NCI-H774 (cell line): ENCODE measurements around the gene SGO1.
A peak's percentile ranks its signal among the peaks of the same experiment; 100 is the strongest.

Experiments used
- DNase-seq: peaks from one replicate; lab custom pipeline; 2025; lab: John Stamatoyannopoulos, UW

Gene SGO1

DNA sequence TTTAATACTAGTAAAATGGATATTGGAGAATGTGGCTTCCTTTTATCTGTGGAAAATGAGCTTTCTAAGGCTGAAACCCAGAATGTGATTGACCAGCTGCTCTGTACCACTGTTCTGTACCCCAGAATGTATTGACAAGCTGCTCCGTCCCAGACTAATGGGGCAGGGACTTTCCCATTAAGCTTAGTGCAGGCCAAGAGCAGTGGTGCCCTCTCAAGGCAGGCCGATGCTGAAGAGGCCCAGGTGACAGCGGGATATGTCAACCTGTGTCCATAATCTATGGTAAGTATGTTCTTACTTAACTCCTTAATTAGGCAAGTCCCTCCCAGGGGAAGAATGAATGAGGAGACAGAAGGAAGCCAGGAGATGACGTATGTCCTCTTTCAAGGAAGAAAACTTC lies 31.1 kb downstream of the SGO1 start:
- DNase-seq: no peak

- DNase-seq: no peak
These were observed 31.9 kb downstream of the SGO1 start for GRCh38 chr3:20154078-20154477.

DNA sequence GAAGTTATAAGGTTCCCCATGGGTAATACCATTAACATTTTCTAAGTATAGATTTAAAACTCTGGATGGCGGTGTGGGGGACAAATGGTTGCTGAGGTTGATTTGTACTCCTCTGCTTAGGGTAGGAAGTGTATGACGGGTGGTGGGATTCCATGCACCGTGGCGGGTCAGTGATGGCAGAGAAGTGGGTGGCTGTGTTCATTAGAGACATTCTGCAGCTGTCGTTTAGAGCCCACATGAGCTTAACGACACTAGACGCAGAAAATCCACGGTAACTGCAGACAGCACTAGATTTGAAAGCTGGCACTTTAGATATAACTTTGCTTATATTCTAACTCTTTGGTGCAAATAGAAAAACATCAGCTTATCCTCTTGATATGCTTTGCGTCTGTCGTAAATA lies 37.5 kb downstream of the SGO1 start:
- no peak for DNase-seq

- no peak for DNase-seq
These were observed 38.6 kb downstream of the SGO1 start for GRCh38 chr3:20147361-20147760.

GRCh38 chr3:20146301-20146700 lies 39.7 kb downstream of the SGO1 start:
- no peak for DNase-seq

- no peak for DNase-seq
These were observed 40.1 kb downstream of the SGO1 start for GRCh38 chr3:20145874-20146273.

GRCh38 chr3:20143519-20143918 lies 42.5 kb downstream of the SGO1 start:
- DNase-seq: no peak

DNA sequence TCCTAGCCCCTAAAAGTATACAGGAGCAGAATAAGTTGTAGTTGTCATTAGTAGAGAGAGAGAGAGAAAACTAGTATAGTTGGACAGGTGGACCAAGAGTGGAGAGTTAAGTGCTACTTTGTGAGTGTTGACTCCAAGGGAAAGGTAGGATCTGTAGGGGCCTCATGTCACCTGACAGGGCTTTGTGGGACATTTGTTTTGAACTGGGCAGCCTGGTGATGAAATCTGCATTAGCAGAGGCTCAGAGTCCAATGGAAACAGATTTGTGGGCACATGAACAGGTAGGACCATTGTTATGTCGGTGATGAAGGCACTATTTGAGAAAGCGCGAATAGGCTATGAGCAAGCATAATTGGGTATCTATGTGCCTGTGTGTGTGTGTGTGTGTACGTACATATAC lies 43.5 kb downstream of the SGO1 start:
- DNase-seq: no peak

DNA sequence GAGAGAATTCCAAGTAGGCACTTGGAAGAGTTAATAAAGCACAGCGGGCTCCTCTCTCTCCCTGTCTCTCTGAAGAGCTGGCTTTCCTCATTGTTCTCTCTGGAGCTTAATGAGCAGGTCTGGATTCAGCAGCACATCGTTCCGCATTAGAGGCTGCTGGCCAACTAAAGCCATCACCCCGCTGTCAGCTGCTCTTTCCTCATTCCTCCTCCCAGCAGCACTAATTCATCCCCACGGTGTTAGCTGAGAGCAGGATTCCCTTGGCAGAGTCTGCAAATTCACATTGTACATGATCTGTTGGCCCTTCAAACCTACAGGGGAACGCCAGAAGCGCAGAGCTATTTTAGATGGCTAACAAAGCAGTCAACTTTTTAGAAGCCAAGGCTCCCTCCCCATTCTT lies 44.2 kb downstream of the SGO1 start:
- peak; percentile 25 for DNase-seq

GRCh38 chr3:20141316-20141715 lies 44.7 kb downstream of the SGO1 start:
- DNase-seq: no peak

DNA sequence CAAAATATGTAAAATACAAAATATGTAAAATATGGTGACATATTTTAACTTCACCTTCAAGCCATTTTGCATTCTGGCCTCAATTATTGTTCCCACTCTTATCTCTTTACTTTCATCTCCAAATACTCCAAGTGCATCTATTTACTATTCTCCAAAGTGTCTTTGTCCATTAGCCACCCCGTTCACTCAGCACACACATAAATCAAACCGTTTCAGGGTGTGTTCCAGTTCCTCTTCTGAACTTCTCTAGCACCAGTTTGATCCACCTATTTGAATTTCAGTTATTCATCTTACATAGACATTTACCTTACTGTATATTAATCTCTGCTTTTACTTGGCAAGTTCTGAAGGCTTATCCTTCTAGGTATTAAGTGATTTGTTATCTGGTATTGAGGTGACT lies 45.1 kb downstream of the SGO1 start:
- DNase-seq: no peak

DNA sequence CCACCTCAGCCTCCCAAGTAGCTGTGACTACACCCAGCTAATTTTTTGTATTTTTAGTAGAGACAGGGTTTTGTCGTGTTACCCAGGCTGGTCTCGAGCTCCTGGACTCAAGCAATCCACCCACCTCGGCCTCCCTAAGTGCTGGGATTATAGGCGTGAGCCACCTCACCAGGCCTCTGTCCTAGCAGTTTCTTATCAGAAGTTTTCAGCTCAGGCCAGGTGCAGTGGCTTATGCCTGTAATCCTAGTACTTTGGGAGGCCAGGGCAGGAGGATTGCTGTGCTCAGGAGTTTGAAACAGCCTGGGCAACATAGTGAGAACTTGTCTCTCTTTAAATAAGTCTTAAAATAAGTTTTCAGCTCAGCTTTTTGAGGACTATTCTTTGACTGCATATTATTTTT lies 48.4 kb downstream of the SGO1 start:
- DNase-seq: no peak

- no peak for DNase-seq
These were observed 49.8 kb downstream of the SGO1 start for GRCh38 chr3:20136231-20136630.

- DNase-seq: no peak
These were observed 55.9 kb downstream of the SGO1 start for GRCh38 chr3:20130106-20130505.

GRCh38 chr3:20128358-20128757 lies 57.6 kb downstream of the SGO1 start:
- DNase-seq: no peak

DNA sequence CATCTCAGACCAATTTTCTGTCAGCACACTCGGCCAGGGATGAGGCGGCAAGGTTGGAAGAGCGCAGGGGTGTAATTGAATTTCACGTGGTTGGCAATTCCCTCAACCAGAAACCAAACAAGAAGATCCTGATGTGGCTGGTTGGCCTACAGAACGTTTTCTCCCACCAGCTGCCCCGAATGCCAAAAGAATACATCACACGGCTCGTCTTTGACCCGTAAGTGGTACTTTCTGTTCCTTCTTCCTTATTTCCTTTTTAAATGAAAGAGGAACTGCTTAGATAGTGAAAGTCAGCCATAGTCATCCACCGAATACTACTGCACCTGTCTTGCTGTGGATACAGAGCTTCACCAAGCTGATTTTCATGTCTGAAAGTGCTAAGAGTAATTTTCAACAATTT lies 60.1 kb downstream of the SGO1 start:
- DNase-seq: no peak

DNA sequence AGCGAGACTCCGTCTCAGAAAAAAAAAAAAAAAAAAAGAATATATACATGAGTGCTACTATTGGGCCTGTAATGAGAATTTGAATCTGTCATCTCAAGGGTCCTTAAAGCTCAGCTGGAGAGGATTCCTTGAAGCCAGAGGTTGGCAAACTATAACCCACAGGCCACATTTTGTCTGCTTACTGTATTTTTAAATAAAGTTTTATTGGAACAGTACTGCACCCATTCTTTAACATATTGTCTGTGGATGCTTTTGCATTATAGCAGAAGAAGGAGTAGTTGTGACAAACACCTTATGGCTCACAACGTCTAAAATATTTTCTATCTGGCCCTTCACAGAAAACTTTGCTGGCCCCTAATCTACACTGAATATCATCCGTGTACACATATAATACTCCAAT lies 60.7 kb downstream of the SGO1 start:
- no peak for DNase-seq

- no peak for DNase-seq
These were observed 62.8 kb downstream of the SGO1 start for GRCh38 chr3:20123131-20123652.

- no peak for DNase-seq
These were observed 64.9 kb downstream of the SGO1 start for GRCh38 chr3:20121088-20121487.
